ENCODE data around the gene TBX2.
"Not testable (repeated sequence)": the region's sequence is repeated elsewhere in the genome, so short reads cannot be mapped to it uniquely, and the experiment has no call there.

TBX2 gene

DNA sequence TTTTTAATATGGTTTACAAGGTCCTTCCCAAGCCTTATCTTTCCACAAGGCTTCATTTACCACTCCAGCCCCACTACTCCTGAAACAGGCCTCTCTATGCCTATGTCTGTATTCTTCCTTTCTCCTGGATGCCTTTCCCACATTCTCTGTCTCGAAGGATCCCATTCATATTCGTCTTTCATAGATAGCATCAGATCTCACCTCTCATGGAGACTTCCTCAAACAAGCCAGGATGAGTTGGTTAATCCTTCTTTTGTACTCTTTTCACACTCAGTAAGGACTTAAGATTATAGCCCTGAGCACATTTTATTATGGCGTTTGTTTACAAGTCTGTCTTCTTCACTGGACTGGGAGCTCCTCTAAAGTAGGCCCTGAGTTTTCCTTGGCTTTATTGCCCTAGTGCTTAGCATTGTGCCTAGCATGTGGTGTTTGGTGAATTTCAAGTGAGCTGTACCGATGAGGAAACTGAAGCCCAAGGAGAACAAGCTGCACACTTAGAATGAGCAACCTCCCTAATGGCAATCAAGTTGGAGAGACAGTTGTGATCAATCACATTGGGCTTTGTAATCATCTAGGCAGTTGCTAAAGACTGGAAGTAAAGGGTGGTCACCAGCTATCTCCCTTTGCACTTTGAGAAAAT, 42.6 kb downstream of the TBX2 start:
- Histone ChIP-seq H3K27ac (no peak overlapping the region), H3K4me3 (no peak overlapping the region), H3K4me1 (no peaks in the 10 kb centered on the region), H3K27me3 (no peaks in the 10 kb centered on the region), H4K20me1 (no peaks in the 10 kb centered on the region), H3K4me2 (no peak overlapping the region), H3K9me3 (peaks cover 14% of the 10 kb centered on the region), H3K9ac (no peak overlapping the region), H3K36me3 (no peaks in the 10 kb centered on the region)
- TF ChIP-seq Cebpa-rat (IDR thresholded peaks at IDR 0.05): no peak

DNA sequence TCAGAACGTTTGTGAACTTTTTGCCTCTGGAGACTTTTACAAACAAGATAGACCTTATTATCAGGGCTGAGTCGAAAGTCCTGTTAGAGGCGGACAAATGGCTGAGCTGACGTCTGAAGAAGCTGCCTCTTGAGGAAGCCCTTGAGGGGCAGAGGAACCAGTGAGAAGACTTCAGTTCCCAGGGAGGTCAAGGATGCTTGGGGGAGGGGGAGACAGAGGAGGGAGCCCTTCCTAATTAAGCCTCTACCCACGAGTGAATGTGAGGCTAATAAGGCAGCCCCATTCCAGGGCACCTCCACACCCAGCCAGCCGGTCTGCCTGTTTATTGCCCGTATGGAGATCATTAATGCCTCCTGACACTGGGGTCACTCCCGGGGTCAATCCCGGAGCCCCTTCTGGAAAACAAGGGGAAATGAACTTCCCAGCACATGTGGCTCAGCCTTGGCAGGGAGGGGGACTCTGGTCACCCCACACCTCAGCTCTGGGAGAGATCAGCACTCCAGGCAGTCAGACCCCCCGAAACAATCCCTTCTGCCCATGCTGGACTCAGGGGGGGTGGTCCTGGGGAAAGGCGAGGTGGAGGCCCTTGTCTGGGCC, 43.3 kb downstream of the TBX2 start:
- Histone ChIP-seq H3K36me3 (no peaks in the 10 kb centered on the region), H3K27ac (no peak overlapping the region), H3K27me3 (no peaks in the 10 kb centered on the region), H3K4me2 (no peak overlapping the region), H4K20me1 (no peaks in the 10 kb centered on the region), H3K4me1 (no peaks in the 10 kb centered on the region), H3K4me3 (no peak overlapping the region), H3K9me3 (peaks cover 7% of the 10 kb centered on the region), H3K9ac (no peak overlapping the region)
- TF ChIP-seq Cebpa-rat (IDR thresholded peaks at IDR 0.05): no peak

DNA sequence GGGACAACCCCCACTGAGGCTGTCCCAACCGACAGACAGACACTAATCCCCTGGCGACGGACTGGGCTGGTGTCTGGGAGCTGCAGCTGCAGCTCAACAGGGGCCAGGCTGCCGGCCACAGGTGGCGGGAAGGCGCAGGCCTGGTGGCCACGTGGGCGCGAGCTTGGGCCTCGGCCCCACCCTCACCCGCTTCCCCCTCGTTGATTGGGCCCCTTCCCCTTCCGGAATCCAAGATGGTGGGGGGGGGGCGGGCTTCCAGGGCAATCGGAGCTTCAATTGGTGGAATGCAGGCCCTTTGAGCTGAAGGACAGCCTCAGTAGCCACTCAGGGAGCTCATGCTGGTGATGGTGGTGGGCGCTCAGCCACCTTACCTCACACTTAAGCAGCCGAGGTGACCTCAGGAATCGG, 43.8 kb downstream of the TBX2 start:
- Histone ChIP-seq H3K9me3 (0 out of 2 replicates have a peak, but pooled peaks cover 4% of the 10 kb centered on the region), H4K20me1 (no peaks in the 10 kb centered on the region), H3K4me3 (no peak overlapping the region), H3K4me2 (no peak overlapping the region), H3K9ac (no peak overlapping the region), H3K27me3 (no peaks in the 10 kb centered on the region), H3K27ac (no peak overlapping the region), H3K4me1 (no peaks in the 10 kb centered on the region), H3K36me3 (no peaks in the 10 kb centered on the region)
- no peak for TF ChIP-seq Cebpa-rat (IDR thresholded peaks at IDR 0.05)

DNA sequence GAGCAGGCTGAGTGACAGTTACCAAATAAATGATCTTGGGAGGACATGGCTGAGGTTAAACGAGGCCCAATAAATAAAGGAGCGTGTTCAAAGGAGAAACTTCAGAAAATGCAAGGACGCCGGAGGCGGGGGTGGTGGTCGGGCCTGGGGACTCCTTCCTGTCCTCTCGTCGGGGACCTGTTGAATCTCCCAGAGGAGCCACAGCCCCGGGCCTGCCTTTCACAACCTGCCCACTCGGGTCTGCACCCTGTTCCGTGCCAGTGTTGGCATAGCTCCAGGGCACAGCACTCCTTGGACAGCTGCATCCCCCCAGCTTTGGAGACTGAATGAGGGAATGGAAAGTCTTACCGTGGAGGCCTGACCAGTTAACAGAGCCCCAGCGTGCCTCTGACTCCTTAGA, 44.4 kb downstream of the TBX2 start:
- Histone ChIP-seq H4K20me1 (no peaks in the 10 kb centered on the region), H3K9me3 (0 out of 2 replicates have a peak, but pooled peaks cover 4% of the 10 kb centered on the region), H3K9ac (no peak overlapping the region), H3K4me1 (no peaks in the 10 kb centered on the region), H3K36me3 (no peaks in the 10 kb centered on the region), H3K4me2 (no peak overlapping the region), H3K27ac (no peak overlapping the region), H3K27me3 (no peaks in the 10 kb centered on the region), H3K4me3 (no peak overlapping the region)
- TF ChIP-seq Cebpa-rat (IDR thresholded peaks at IDR 0.05): no peak

DNA sequence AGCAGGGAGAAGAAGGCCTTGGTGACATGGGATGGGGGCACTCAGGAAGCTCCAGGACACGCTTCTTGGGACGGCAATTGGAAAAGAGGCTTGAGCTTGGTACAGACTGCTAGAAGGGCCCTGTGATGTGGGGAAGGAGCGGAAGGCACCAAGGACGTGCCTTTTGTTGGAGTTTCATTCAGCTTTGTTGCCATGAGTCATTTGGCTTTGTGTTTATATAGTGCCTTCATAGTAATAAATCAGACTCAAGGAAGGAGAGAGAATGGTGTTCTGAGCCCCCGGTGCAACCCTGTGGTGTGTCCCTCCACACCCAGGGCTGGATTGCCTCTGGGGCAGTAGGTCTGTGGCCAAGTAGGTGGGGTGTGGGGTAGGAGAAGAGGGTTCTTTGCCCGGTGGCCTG, 45.2 kb downstream of the TBX2 start:
- TF ChIP-seq Cebpa-rat (IDR thresholded peaks at IDR 0.05): no peak
- Histone ChIP-seq H3K4me3 (no peak overlapping the region), H3K9me3 (0 out of 2 replicates have a peak, but pooled peaks cover 4% of the 10 kb centered on the region), H4K20me1 (no peaks in the 10 kb centered on the region), H3K9ac (no peak overlapping the region), H3K4me1 (no peaks in the 10 kb centered on the region), H3K27ac (no peak overlapping the region), H3K27me3 (no peaks in the 10 kb centered on the region), H3K4me2 (no peak overlapping the region), H3K36me3 (no peaks in the 10 kb centered on the region)

DNA sequence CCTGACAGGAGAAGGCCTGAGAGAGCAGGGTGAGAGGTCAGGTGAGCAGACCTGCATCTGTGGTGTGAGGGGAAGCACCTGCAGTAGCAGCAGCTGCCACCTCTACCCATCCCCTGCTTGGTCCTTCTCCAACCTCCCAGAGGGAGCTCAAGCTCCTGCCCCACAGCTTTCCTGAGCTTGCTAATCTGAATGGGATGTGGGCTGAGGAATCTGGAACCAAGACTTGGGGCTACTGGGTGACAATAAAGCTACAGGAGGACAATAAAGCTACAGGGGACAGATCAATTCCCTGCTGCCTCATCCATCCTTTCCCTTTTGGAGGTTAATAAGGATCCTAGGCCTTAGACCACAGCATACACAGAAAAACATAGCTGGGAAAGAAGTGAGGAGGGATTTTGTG, 47.7 kb downstream of the TBX2 start:
- Histone ChIP-seq H3K9me3 (peaks cover 14% of the 10 kb centered on the region), H3K9ac (no peak overlapping the region), H3K36me3 (no peaks in the 10 kb centered on the region), H3K27me3 (peaks cover 14% of the 10 kb centered on the region), H3K4me3 (no peak overlapping the region), H3K4me2 (no peak overlapping the region), H3K4me1 (no peaks in the 10 kb centered on the region), H3K27ac (no peak overlapping the region), H4K20me1 (no peaks in the 10 kb centered on the region)
- TF ChIP-seq Cebpa-rat (IDR thresholded peaks at IDR 0.05): no peak

DNA sequence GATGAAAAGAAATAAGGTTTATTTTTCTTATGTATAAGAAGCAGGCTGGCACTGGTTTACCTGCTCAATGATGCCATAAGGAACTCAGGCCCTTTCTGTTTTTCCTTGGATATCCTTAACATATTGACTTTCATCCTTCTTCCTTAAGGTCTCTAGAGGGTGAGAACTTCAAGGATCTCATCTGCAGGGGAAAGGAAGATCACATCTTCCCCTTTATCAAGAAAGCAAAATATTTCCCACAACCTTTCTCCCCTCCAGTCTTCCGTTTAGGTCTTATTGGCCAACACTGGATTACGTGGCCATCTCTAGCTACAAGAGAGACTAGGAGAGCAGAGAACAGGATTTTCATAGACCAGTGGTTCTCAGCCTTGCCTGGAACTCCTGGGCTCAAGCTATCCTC, 48.4 kb downstream of the TBX2 start:
- Histone ChIP-seq H3K4me2 (no peak overlapping the region), H3K4me1 (no peaks in the 10 kb centered on the region), H3K27ac (no peak overlapping the region), H3K27me3 (peaks cover 16% of the 10 kb centered on the region), H3K4me3 (no peak overlapping the region), H3K36me3 (no peaks in the 10 kb centered on the region), H3K9ac (no peak overlapping the region), H3K9me3 (peaks cover 19% of the 10 kb centered on the region), H4K20me1 (no peaks in the 10 kb centered on the region)
- TF ChIP-seq Cebpa-rat (IDR thresholded peaks at IDR 0.05): no peak

DNA sequence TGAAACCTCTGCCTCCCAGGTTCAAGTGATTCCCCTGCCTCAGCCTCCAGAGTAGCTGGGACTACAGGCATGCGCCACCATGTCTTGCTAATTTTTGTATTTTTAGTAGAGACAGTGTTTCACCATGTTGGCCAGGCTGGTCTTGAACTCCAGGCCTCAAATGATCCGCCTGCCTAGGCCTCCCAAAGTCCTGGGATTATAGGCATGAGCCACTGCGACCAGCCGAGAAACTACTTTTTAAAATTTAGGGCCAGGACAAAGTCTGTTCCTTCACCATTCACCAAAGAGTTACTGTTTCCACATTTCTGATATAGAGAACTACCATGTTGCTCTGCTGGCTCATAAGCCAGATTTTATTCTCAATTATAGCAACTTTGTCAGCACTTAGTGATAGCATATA, 49.5 kb downstream of the TBX2 start:
- H3K36me3 ChIP-seq, H3K4me1 ChIP-seq, H3K4me3 ChIP-seq, H4K20me1 ChIP-seq, H3K27ac ChIP-seq, H3K9ac ChIP-seq, H3K4me2 ChIP-seq: not testable (repeated sequence)
- Histone ChIP-seq H3K9me3 (peaks cover 23% of the 10 kb centered on the region), H3K27me3 (peaks cover 16% of the 10 kb centered on the region)

DNA sequence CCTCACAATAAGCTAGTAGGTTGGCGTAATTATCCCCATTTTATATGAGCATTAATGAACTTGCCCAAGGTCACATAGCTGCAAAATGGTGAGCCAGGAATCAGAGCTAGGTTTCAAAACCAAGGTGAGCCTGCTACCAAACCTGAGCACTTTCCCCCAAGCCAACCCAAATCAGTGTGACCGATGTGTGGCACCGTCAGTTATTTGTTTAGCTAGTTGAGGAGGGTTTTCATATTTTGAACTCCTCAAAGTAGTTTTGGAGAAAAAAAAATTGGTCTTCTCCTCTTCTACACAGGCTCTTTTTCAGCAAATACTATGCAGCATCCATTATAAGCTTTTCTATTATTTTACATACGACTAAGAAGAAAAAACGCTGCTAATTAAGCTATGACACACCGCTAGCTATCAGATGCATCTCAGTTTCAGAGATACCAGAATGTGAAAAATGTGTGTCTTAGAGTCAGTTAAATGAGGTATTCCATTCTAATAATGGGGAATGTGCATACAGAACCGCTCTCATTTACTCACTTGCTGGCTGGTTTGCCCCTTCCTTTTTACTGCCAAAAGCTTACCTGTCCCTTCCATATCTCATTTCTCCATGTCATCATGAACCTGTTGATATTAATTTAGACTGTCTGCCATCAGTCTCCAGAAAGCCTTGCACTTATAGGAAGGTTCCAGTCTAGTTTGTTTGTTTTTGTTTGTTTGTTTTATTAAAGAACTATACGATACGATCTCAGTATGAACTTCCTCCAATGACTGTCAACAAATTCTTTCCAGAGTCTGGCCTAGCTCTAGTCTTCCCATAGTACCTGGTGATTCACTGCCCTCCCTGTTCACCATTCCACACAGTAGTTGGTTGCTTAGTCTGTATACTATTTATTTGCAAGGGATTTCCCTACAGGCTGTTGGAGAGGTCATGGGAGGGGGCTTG, 50.3 kb downstream of the TBX2 start:
- H3K4me1 ChIP-seq: no peaks in the 10 kb centered on the region
- H3K9me3 ChIP-seq: peaks cover 31% of the 10 kb centered on the region
- no peaks in the 10 kb centered on the region for H3K36me3 ChIP-seq
- TF ChIP-seq Cebpa-rat (IDR thresholded peaks at IDR 0.05): no peak
- H3K4me3 ChIP-seq: no peak overlapping the region
- H4K20me1 ChIP-seq: no peaks in the 10 kb centered on the region
- peaks cover 22% of the 10 kb centered on the region for H3K27me3 ChIP-seq
- no peak overlapping the region for H3K27ac ChIP-seq
- H3K4me2 ChIP-seq: no peak overlapping the region
- no peak overlapping the region for H3K9ac ChIP-seq

Measured in BLaER1 (cell line).